Cardiac septum (tissue), 1 donor: ENCODE measurements around the gene FCRLA. TPM values are rescaled to one million over a fixed set of nuclear protein-coding genes. Genes with fewer than 3 reads are reported as not detected.
"Not testable (repeated sequence)": the region's sequence is repeated elsewhere in the genome, so short reads cannot be mapped to it uniquely, and the experiment has no call there.

Experiments
- DNase-seq: peaks from one replicate; pipeline ENCODE4 v3.0.0-alpha.2; 2020; ENCODE audit warnings: low spot score
- intact Hi-C: fragments of 100-400 bp; cut with DNase I; formaldehyde crosslinking; loops from one replicate; pipeline ENCODE4 v1.14.0; 2022
- long read RNA-seq: library from polyadenylated mRNA; unstranded; transcript quantifications from one replicate; pipeline ENCODE4 v2.0.0, GENCODE V29; 2021
- total RNA-seq: library from RNA; stranded (reverse); fragmentation: NEBNext Ultra II Directional; extraction: Animal tissue kit (Norgen Biotek cat#: 25700); gene quantifications from one replicate; pipeline ENCODE4 v1.2.1, GENCODE V29; 2021
- donor health status: DM: no; HTN: no; CAD: no.

FCRLA gene
- total RNA-seq: 0.40 TPM
- long read RNA-seq: 0 reads

DNA sequence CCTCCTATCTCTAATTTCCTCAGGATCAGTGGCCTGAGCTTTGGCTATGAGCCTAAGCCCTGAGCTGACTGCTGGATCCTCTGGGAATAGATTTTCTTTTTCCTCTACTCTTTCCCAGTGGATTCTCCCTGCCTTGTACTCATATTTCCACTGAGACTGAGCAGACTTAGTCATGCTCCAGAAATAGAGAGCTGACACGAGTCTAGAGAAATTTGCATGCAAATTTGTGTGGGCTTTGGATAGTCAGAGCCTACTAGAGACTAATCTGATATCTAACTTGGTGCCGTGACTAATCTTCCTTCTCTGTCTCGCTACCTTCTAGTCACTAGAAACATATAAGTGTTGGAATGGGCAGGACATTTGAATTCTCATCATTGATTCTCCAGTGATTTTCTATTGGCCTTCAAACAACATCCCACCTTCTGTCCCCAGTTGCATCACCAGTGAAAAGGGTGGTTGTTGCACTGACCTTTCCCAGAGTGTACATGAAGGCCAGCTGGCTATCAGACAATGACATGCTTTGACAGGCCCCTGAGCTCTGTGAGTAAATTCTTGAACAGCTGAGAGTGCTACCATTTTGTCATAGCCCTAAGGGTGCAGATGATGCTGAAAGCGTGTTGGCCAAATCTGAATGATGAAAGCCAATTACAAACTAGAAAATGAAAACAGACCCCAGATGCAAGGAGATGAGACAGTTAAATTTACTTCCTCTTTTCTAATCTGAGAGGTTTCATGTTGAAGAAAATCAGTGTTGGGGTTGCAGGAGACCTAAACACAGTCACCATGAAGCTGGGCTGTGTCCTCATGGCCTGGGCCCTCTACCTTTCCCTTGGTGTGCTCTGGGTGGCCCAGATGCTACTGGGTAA, at the start of gene FCRLA:
Gene FCRLA, plus strand, starts transcription at position 748 of the 866 bp plus-strand sequence. Its CDS starts 36 bp downstream, at position 784.
- no peak for DNase-seq
- intact Hi-C loops: no loop called here

DNA sequence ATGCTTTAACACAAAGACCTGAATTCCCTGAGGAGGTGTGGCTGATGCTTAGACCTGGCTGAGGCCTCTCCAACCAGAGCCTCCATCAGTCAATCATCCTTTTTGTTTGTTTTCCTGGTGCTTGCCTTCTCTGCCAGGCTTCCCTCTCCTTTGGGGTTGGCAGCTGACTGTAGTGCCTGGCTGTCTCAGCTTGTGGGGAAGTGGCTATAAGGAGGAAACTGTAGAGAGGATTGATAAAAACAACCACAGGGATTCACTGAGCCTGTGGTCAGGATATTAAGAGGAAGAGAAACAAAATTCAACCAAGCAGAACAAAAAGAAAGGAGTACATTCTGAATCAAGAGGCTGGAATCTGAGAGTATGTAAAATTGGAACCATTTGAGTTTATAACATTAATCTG, 48.5 kb upstream of the FCRLA start:
- intact Hi-C loops, DNase-seq: not testable (repeated sequence)

DNA sequence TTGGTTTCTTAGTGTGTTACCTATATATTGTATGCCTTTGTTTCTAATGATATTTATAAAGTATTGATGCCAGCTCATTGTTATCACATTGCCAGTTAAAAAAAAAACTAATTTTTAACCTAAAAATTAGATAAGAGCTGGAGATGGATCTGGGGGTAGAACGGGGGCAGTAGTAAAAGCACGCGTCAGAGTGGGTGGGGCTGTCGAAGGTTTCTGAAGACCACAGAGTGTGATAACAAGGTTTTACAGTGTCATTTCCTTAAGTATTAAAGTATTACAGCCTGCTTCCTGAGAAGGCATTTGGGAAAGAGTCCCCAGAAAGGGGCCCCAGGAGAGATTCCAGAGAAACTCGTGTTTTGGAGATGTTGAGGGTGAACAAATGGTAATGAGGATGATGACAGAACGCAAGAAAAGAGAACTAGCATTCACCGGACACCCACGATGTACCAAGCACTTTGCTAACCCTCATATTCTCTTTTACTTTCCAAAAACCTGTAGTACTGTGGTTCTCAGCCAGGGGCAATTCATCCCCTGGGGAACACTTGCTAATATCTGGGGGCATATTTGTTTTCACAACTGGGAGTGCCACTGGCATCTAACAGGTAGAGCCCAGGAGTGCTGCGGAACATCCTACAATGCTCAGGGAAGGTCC, 45.2 kb upstream of the FCRLA start:
- intact Hi-C loops: not testable (repeated sequence)

GRCh38 chr1:161662684-161663339, 44.2 kb upstream of the FCRLA start, which contains the start of gene FCGR2B:
FCGR2B (plus strand) TSS chr1:161663143; CDS start chr1:161663242, 99 bp downstream.
- DNase-seq, intact Hi-C loops: not testable (repeated sequence)

More for the DNA sequence above, 45.2 kb upstream of the FCRLA start:
- not testable (repeated sequence) for DNase-seq

GRCh38 chr1:161663569-161663968, 43.5 kb upstream of the FCRLA start:
- intact Hi-C loops, DNase-seq: not testable (repeated sequence)

- DNase-seq, intact Hi-C loops: not testable (repeated sequence)
Observed at GRCh38 chr1:161664689-161665088, 42.3 kb upstream of the FCRLA start.

GRCh38 chr1:161671045-161672020, 35.7 kb upstream of the FCRLA start:
- intact Hi-C loops, DNase-seq: not testable (repeated sequence)

- intact Hi-C loops, DNase-seq: not testable (repeated sequence)
Observed at GRCh38 chr1:161673437-161673836, 33.6 kb upstream of the FCRLA start.

DNA sequence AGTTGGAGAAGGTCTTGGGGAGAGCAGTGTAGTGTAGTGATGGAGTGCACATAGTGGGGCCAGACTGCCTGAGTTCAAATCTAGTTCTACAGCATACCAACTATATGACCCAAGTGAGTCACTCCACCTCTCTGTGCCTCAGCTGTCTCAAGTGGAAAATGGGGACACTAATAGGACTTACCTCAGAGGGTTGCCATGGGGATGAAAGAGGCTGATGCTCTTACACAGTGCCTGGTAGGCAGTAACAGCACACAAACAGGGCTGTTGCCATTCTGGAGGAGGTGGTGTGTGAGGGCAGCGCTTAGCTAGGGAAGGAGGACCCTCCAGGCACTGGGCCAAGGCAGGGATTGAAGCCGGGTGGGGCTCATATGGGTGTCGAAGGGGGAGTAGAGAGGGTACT, 32.6 kb upstream of the FCRLA start:
- intact Hi-C loops, DNase-seq: not testable (repeated sequence)

DNA sequence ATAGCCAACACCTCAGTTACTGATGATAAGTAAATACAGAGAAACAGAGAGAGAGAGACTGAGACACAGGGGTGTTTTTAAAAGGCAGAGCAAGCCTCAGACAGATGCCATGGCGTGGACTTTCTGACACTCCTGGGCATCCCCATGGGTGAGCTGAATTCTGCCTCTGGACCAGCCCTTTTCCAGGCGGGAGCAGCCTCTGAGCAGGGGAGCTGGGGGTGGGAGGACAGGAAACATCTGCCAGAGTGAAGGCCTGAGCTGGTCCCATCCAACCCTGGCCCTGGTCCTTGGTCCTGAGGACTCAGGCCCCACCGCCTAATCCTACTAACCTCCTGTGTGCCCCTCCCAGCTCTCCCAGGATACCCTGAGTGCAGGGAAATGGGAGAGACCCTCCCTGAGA, 32.1 kb upstream of the FCRLA start:
- intact Hi-C loops, DNase-seq: not testable (repeated sequence)

GRCh38 chr1:161676441-161676840, 30.6 kb upstream of the FCRLA start:
- no peak for DNase-seq
- intact Hi-C loops: no loop called here

- no peak for DNase-seq
- intact Hi-C loops: no loop called here
Observed at GRCh38 chr1:161676958-161677689, 29.9 kb upstream of the FCRLA start.

DNA sequence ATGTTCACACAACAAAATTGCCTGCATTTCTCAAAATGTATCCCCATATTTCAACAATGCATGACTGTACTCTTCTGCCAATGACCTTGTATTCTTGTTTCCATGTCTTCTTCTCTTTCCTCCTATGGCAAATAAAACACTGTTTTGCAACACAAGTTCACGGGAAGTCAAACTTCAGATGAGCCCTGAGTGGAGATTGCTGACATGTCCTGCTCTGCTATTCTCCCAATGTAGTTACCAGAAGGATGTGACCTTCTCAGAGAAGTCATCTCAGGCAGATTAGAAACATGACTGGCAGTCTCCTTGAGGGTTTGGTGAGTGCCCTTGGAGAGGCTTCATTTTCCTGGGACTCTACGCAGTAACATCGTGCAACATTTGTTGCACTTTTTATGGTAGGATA, 28.5 kb upstream of the FCRLA start:
- intact Hi-C loops: no loop called here
- no peak for DNase-seq

DNA sequence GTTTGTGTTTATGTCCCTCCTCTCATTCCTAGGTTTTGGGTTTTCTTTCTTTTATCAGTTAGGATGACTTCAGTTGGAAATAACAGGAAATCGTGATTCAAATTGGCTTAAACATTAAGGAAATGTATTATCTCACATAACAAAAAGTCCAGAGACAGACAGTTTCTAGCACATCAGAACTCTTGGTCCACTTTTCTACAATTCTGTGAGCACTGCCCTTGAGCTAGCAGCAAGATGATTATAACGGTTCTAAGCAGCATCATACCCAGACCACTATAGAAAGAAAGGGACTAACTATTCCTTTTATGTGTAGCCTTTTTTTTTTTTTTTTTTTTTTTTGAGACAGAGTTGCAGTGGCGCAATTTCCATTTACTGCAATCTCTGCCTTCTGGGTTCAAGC, 25.1 kb upstream of the FCRLA start:
- intact Hi-C loops: no loop called here
- no peak for DNase-seq

DNA sequence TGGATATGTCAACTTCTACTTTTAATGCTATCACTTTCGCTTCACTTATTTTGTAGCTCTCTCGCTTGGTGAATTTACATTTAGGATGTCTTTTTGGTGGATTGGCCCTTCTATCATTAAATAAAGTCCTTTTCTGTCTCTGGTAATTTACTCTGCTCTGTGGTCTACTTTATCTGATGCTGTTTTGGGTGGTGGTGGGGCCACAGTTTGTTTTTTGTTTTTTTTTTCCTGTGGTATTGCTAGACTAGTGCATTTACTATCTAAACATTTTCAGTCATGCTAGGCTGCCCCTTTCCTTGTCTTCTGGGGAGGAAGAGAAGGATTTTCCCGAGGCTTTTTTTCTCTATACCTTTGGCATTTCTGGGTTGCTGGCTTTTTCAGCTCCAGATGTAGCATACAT, 18.1 kb upstream of the FCRLA start:
- intact Hi-C loops: no loop called here
- DNase-seq: no peak

- intact Hi-C loops: no loop called here
- DNase-seq: no peak
Observed at GRCh38 chr1:161691846-161692245, 15.2 kb upstream of the FCRLA start.

GRCh38 chr1:161693020-161693712, 13.9 kb upstream of the FCRLA start:
- intact Hi-C loops, DNase-seq: not testable (repeated sequence)

DNA sequence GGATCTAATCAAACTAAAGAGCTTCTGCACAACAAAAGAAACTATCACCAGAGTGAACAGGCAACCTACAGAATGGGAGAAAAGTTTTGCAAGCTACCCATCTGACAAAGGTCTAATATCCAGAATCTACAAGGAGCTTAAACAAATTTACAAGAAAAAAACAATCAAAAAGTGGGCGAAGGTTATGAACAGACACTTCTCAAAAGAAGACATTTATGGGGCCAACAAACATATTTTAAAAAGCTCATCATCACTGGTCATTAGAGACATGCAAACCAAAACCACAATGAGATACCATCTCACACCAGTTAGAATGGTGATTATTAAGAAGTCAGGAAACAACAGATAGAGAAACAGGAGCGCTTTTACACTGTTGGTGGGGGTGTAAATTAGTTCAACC, 8.7 kb upstream of the FCRLA start:
- DNase-seq, intact Hi-C loops: not testable (repeated sequence)
